ENCODE results near the gene ZNF423.
"Not testable (repeated sequence)": the region's sequence is repeated elsewhere in the genome, so short reads cannot be mapped to it uniquely, and the experiment has no call there.

ZNF423 gene

DNA sequence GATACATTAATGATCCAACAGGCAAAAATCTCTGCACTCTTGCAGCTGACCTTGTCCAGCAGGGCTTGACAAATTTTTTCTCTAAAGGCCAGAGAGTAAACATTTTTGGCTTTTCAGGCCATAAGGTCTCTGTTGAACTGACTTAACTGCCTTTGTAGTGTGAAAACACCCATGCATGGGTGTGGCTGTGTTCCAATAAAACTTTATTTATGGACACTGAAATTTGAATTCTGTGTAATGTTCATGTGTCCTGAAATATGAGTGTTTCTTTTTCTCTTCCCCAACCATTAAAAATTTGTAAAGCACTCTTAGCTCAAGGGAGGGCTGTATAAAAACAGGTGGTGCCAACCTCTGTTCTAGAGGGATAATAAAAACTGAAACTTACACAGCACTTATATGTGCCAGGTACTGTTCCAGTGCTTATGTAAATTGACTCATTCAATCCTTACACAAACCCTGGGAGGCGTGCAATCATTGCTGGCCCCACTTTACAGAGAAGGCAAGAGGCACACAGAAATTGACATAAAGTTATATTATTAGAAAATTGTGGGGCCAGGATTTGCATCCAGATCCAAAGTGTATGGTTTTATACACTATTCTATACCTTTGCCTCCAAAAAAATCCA lies 18.8 kb upstream of the ZNF423 start:
- H3K4me3 ChIP-seq (ENCODE audit: low read depth, low read length), result no peak overlapping the region
- no peak for DNase-seq (ENCODE audit: low read depth)

DNA sequence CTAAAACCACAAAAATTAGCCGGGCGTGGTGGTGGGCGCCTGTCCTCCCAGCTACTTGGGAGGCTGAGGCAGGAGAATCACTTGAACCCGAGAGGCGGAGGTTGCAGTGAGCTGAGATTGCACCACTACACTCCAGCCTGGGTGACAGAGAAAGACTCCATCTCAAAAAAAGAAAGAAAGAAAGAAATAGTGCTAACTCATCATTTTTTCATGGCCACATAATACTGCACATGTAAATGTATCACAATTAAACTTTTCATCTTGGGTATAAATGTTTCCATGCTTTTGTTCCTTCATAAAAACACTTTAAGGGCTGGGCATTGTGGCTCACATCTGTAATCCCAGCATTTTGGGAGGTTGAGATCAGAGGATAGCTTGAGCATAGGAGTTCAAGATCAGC lies 15.9 kb upstream of the ZNF423 start:
- not testable (repeated sequence) for DNase-seq (ENCODE audit: low read depth); H3K4me3 ChIP-seq (ENCODE audit: low read depth, low read length)

- no peak overlapping the region for H3K4me3 ChIP-seq (ENCODE audit: low read depth, low read length)
- no peak for DNase-seq (ENCODE audit: low read depth)
These were observed 13.8 kb upstream of the ZNF423 start for GRCh38 chr16:49869731-49870130.

DNA sequence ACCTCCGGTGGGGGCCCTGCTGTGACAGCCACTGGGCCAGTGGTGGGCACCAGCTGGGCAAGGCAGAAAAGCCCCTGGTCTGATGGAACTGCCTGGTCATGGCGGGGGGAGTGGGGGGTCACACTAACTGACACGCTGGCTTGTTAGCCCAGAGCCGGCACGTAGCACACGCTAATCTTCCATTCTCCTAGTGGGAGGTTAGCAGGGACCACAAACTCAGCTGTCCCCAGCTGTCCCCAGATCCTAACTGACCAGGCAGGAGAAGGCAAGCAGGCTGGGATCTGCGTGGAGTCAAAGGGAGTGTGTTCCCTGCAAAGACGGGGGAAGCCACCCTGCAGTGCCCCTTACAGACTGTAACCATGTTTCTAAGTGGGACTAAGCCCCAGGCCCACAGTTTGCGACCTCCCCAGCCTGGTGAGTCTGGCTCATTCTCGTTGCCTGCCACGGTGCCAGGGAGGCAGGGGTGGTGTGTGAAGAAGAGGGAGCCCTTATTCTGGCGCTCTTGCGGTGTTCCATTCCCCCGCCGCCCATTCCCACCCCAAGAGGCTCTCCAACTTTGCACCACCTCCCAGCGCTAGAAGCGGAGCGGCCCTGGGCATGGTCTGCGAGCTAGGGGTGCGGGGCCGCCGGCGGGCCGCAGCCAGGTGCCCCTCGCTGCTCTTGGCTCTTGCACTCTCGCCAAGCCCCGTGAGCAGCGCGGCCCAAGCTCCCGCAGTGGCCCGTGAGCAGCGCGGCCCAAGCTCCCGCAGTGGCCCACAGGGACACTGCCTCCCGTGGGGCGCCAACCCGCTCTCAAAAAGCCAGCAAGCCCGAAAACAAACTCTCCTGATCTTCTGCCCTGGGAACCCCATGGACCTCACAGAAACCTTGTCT lies 12.1 kb upstream of the ZNF423 start:
- H3K4me3 ChIP-seq (ENCODE audit: low read depth, low read length), result no peak overlapping the region
- DNase-seq (ENCODE audit: low read depth), result no peak

- no peak overlapping the region for H3K4me3 ChIP-seq (ENCODE audit: low read depth, low read length)
- no peak for DNase-seq (ENCODE audit: low read depth)
These were observed 11.3 kb upstream of the ZNF423 start for GRCh38 chr16:49867234-49867633.

GRCh38 chr16:49866595-49867071 lies 10.7 kb upstream of the ZNF423 start:
- no peak for DNase-seq (ENCODE audit: low read depth)
- H3K4me3 ChIP-seq (ENCODE audit: low read depth, low read length), result no peak overlapping the region

DNA sequence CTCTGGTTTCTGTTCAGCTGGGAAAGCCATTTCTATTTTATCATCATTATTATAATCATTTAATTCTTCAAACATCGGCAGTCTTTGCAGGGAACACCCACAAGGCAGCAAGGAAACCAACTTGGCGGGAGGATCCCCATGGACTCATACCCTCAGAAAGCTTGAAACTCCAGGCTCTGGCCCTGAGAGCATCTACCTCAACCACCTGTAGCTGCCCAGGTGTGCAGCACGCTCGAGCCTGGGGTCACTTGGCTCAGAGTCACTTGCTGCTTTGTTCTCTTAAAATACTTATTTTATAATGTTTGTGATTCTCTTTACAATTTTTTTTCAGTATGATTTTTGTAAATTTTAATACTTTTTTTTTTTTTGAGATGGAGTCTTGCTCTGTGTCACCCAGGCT lies 6.8 kb upstream of the ZNF423 start:
- DNase-seq (ENCODE audit: low read depth), result no peak
- no peak overlapping the region for H3K4me3 ChIP-seq (ENCODE audit: low read depth, low read length)

GRCh38 chr16:49861299-49861698 lies 5.4 kb upstream of the ZNF423 start:
- no peak for DNase-seq (ENCODE audit: low read depth)
- H3K4me3 ChIP-seq (ENCODE audit: low read depth, low read length), result no peak overlapping the region

DNA sequence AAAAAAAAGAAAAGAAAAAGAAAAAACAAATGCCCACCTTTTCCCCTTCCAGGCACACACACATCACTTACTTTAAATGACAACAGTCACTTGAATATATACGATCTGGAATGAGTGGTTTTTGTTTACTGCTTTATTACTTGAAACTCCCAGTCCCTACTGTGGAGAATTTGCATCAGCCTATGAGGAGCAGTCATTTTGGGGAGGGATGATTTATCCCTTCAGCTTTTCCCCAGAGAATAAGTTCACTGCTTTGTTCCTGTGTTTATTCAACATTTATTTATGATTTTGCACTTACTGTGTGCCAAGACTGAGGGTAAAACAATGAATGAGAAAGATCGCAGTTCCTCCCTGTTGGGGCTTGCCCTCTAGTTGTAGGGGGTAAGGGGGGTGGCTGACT lies 4.7 kb upstream of the ZNF423 start:
- DNase-seq (ENCODE audit: low read depth), result no peak
- H3K4me3 ChIP-seq (ENCODE audit: low read depth, low read length), result no peak overlapping the region

DNA sequence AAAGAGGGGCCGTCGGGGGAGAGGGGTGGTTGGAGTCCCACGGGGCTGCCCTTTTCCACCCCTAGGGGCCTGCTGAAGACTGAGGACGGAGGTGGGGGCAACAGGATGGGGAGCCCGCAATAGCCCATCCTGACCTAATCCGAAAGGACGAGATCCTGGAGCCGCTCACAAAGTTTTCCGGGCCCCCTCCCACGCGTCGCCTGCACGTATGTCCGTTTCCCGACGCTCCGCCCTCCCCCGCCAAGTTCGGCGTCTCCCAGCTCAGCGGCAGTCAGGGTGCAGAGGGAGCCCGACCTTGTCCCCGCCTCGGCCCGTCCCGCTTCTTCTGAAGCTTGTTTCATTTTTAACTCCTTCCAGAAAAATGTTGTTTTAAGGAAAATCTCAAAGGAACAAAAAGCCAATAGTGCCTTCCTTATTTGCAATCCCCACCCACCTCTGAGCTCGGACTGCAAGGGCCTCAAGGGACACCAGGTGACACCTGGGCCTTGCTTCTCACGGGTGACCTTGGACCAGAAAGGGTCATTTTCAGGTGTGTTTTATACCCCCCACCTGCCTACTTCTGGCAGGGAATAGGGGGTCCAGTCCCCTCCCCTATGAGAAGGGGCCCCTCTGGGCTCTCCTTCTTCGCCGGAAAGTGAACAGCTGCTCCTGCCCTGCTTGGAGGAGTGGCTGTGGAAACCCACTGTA lies 3.4 kb upstream of the ZNF423 start:
- DNase-seq (ENCODE audit: low read depth), result no peak
- H3K4me3 ChIP-seq (ENCODE audit: low read depth, low read length), result peak overlapping the region; percentile 39

DNA sequence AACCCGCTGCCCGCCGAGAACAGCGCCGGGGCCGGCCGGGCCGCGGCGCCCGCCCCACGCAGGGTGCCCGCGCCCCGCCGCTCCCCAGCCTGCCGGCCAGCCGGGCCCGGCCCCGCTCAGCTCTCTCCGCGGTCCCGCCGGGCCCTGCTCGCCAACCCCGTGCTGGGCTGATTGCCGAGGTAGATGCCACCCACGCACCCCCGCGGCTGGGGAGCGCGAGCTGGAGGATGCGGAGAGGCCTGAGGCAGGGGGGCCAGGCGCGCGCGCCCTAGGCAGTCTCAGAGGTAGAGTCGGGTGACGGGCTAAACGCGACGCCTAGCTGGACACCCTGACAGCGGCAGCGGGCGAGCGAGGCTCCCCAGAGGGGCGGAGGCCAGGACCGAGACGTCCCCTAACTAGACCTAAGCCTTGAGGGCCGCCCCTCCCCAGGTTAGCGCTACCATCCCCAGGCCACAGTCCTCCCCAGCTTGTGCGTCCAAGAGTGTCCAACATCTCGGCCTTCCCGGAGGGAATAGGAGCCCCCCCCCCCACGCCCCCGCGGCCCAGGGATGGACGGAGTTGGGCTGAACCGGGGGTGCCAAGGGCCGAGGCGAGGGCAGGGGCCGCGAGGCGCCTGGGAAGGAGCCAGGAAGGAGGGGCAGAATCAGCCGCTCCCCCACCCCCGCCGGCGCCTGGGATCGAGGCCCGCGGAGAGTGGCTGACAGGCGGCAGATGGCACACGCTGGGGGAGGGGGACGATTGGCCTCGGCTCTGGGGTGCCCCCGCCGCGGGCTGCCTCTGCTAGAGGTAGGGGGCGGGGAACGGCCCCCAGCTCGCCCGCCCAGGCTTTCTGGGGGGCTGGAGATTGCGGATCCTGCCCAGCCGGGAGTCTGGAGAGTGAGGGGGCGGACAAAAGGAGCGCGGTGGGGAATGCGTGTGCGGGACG lies 2.5 kb upstream of the ZNF423 start:
- H3K4me3 ChIP-seq (ENCODE audit: low read depth, low read length), result peak overlapping the region; percentile 39
- peak; percentile 16 for DNase-seq (ENCODE audit: low read depth)

DNA sequence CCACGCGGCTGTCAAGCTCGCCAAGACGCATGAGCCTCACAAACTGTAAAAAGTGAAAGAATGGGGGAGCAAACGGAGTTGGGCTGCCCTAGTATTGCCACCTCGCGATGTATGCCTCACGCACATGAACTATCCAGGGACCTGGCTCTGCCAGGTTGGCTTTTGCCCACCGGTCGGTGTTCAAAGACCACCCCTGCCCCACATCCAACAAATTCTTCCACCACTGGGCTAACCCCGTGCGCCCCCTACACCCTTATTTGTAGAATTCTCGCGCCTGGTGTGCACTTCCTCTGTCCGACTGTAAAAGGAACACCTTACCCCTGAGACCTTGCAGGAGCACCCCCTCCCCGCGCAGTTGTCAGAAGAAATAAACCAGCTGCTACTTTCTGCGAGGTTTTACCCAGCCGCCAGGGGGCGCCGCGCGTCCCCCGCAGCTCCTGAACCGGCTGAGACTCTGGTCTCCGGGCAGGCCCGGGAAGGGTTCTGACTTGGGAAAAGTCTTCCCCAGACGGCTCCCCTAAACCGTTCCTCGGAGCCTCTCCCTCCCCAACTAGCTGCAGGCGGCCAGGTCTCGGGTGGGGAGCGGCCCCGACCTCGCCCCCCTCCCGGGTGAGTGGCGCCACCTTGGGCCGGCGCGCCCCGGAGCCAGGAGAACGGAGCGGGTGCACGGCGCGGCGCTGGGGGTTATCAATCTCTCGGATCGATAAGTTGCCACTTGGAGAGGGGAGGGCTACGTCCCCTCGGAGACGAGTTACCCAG lies 1.7 kb upstream of the ZNF423 start:
- DNase-seq (ENCODE audit: low read depth), result no peak
- H3K4me3 ChIP-seq (ENCODE audit: low read depth, low read length), result peak overlapping the region; percentile 55

- DNase-seq (ENCODE audit: low read depth), result peak; percentile 32
- H3K4me3 ChIP-seq (ENCODE audit: low read depth, low read length), result peak overlapping the region; percentile 55
These were observed 889 bp upstream of the ZNF423 start for GRCh38 chr16:49856672-49857330.

DNA sequence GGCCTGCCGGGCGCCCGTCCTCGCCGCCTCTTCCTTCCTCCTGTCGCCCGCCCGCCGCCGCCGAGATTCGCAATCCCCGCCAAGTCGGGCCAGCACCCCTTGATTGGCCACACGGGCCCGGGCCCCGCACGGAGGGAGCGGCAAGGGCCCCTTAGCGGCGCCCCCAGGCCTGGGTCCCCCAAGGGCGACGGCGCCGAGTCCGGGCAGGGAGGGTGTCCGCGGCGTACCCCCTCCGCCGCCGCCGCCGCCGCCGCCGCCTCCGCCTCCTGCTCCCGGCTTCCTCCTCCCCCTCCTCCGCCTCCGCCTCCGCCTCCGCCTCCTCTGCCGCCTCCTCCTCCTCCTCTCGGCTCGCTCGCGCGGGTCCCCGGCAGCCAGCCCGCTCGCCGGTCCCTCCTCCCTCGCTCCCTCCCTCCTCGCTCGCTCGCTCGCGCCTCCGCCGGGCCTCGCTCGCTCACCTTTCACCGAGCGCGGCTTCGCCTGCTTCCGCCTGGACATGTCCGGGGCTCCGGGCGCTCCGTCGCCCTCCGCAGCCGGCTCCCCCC lies 561 bp downstream of the ZNF423 start:
- peak; percentile 36 for DNase-seq (ENCODE audit: low read depth)
- H3K4me3 ChIP-seq (ENCODE audit: low read depth, low read length), result peak overlapping the region; percentile 55

DNA sequence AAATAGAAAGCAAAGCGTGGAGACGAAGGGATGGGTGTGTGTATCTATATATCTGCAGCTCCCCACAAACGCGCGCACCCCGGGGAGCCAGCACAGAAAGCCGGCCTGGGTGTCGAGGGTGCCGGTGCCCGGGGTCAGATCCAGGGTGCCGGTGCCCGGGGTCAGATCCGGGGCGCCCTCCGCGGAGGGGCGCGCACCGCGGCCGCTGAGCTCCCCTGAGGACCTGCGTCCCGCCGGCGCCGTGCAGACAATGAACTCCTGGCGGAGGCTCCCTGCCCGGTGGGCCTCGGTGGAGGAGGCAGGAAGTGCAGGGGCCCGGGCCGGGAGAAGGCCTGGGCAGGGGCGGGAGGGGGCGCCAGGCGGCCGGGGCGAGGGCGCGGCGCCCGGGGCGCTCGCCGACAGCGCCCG lies 1.1 kb downstream of the ZNF423 start:
- peak overlapping the region; percentile 55 for H3K4me3 ChIP-seq (ENCODE audit: low read depth, low read length)
- DNase-seq (ENCODE audit: low read depth), result no peak

- DNase-seq (ENCODE audit: low read depth), result no peak
- H3K4me3 ChIP-seq (ENCODE audit: low read depth, low read length), result peak overlapping the region; percentile 55
These were observed 1.6 kb downstream of the ZNF423 start for GRCh38 chr16:49854188-49854795.

DNA sequence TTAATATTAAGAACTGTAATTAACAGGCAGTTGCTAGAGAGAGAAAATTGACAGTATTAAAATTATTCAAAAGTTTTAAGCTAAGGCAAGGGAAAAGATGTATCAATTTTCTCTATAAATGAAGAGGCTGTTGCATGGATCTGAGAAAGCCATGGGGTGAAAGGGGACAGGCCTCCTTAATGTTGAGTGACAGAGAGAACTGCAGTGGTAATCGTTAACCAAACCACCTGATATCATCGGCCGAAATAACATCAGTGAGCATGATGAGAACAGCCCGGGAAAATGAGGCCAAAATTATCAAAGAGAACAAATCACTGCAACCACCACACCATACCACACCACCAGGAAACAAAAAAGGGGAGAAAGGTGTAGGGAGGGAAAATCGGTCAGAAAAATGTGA lies 3.6 kb downstream of the ZNF423 start:
- no peak for DNase-seq (ENCODE audit: low read depth)

DNA sequence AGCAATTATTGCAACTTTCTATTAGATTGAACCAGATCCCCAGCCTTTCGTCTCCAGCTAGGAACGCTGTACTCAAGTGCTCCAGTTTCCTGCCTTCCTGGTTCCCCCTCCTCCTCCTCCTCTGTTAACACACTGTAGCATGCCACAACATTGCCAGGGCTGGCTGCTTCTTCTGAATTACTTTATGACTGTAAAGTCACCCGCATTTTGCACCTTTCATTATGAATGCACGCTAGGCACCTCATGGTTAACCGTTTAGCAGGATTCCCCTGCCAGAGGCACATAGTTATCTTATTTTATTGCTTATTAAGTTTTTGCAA lies 4.5 kb downstream of the ZNF423 start:
- H3K4me3 ChIP-seq (ENCODE audit: low read depth, low read length), result no peak overlapping the region

More for the DNA sequence above, 3.6 kb downstream of the ZNF423 start:
- no peak overlapping the region for H3K4me3 ChIP-seq (ENCODE audit: low read depth, low read length)

More for the DNA sequence above, 4.5 kb downstream of the ZNF423 start:
- DNase-seq (ENCODE audit: low read depth), result no peak

All from skeletal muscle cell (primary cell).